HCT116 (cell line): ENCODE results near the gene CDH23. TPM values are rescaled to one million over a fixed set of nuclear protein-coding genes. Genes with fewer than 3 reads are reported as not detected.

Experiments used
- ATAC-seq: fragments of 200-7000 bp; cut with Tn5 transposase; 2 replicates; pipeline ENCODE4 v1.9.1; 2020; ENCODE audit warnings: mild to moderate bottlenecking, moderate library complexity
- BruUV-seq: library from RNA; stranded (reverse); fragments of 400-500 nt; replicated peaks from 2 replicates; lab custom pipeline; 2021; lab: Mats Ljungman, UMichigan
- CTCF ChIA-PET: fragments of 300-600 bp; sonication (Branson Sonifier 250); formaldehyde crosslinking; loops from one replicate; lab custom pipeline; 2021; ENCODE audit warnings: antibody characterized with exemption; lab: Charles Lee
- POLR2A ChIA-PET: fragments of 300-600, 350-600 bp; sonication (Branson Sonifier 250); formaldehyde crosslinking; loops from one replicate; lab custom pipeline; 2021; ENCODE audit warnings: antibody characterized with exemption; lab: Charles Lee
- RAD21 ChIA-PET, 2 experiments: fragments of 300-600 bp; sonication (Branson Sonifier 250); formaldehyde crosslinking; loops; one replicate each; lab custom pipeline; 2023; ENCODE audit warnings: low total read pairs in 2 of 2; ENCODE audit not compliant: uncharacterized antibody in 2 of 2, unreplicated experiment in 2 of 2, low non-redundant PET in 1 of 2; lab: Charles Lee
- DNase-seq: peaks from one replicate; pipeline ENCODE4 v3.0.0-alpha.2; 2010; ENCODE audit warnings: low read depth, low spot score
- H2AFZ ChIP-seq: fragments of 200-600 bp; shearing (Covaris generic), sonication (generic); 2 replicates; pipeline ENCODE4 v1.6.1; 2017; ENCODE audit warnings: low read depth, mixed run types, mixed read lengths, antibody characterized with exemption, low read length; ENCODE audit not compliant: poor library complexity, severe bottlenecking
- H3K27ac ChIP-seq: 2 replicates; pipeline ENCODE4 v1.5.1; 2012; ENCODE audit warnings: low read depth, low read length
- H3K27me3 ChIP-seq: fragments of 200-600 bp; sonication (generic); 2 replicates; pipeline ENCODE4 v1.6.1; 2016; ENCODE audit warnings: mixed run types, low read length, mixed read lengths; ENCODE audit not compliant: insufficient read depth
- H3K36me3 ChIP-seq, 2 experiments: fragments of 200-500 bp in 1 of 2; fragments of 200-600 bp in 1 of 2; sonication (Bioruptor generic) in 1 of 2; sonication (generic) in 1 of 2; 2 replicates each; pipeline versions ENCODE4 v1.5.1 to v1.6.1; 2014 to 2016; ENCODE audit warnings: low read length in 2 of 2, inconsistent platforms in 1 of 2, mixed read lengths in 1 of 2, mixed run types in 1 of 2; ENCODE audit not compliant: insufficient read depth in 2 of 2, control insufficient read depth in 1 of 2
- H3K4me1 ChIP-seq, 2 experiments: fragments of 200-600 bp in 1 of 2; sonication (generic) in 1 of 2; 2 replicates each; pipeline versions ENCODE4 v1.5.1 to v1.6.1; 2012 to 2017; ENCODE audit warnings: low read length in 2 of 2, inconsistent platforms in 1 of 2, mild to moderate bottlenecking in 1 of 2, mixed read lengths in 1 of 2, mixed run types in 1 of 2, moderate library complexity in 1 of 2; ENCODE audit not compliant: insufficient read depth in 2 of 2, control insufficient read depth in 1 of 2
- H3K4me2 ChIP-seq: fragments of 200-600 bp; sonication (generic); 2 replicates; pipeline ENCODE4 v1.6.1; 2017; ENCODE audit warnings: mixed run types, low read length, mixed read lengths
- H3K4me3 ChIP-seq, 2 experiments: fragments of 200-600 bp in 1 of 2; sonication (generic) in 1 of 2; replicated peaks in 1 of 2; 2 replicates each; pipeline ENCODE4 v1.5.1; 2011 to 2016; ENCODE audit warnings: low read length in 2 of 2, control low read depth in 1 of 2, low read depth in 1 of 2, mild to moderate bottlenecking in 1 of 2, mixed read lengths in 1 of 2, mixed run types in 1 of 2
- H3K79me2 ChIP-seq: fragments of 200-600 bp; sonication (generic); 2 replicates; pipeline ENCODE4 v1.6.1; 2017; ENCODE audit warnings: mild to moderate bottlenecking, mixed run types, low read length, moderate library complexity, mixed read lengths; ENCODE audit not compliant: insufficient read depth
- H3K9ac ChIP-seq: fragments of 200-600 bp; sonication (generic); 2 replicates; pipeline ENCODE4 v1.6.1; 2016; ENCODE audit warnings: low read length, mixed read lengths
- H3K9me2 ChIP-seq: fragments of 200-600 bp; sonication (generic), shearing (Covaris generic); 2 replicates; pipeline ENCODE4 v1.6.1; 2017; ENCODE audit warnings: mixed run types, mild to moderate bottlenecking, moderate library complexity; ENCODE audit not compliant: insufficient read depth
- H3K9me3 ChIP-seq, 2 experiments: fragments of 200-500 bp in 1 of 2; fragments of 200-600 bp in 1 of 2; sonication (Bioruptor generic) in 1 of 2; sonication (generic) in 1 of 2; 2 replicates each; pipeline ENCODE4 v1.6.1; 2014 to 2017; ENCODE audit warnings: low read length in 2 of 2, mixed read lengths in 2 of 2, inconsistent platforms in 1 of 2, low read depth in 1 of 2, mild to moderate bottlenecking in 1 of 2, mixed run types in 1 of 2, moderate library complexity in 1 of 2; ENCODE audit not compliant: control insufficient read depth in 1 of 2, insufficient read depth in 1 of 2
- H4K20me1 ChIP-seq: fragments of 200-600 bp; sonication (generic), shearing (Covaris generic); 2 replicates; pipeline ENCODE4 v1.6.1; 2017; ENCODE audit warnings: mixed run types, mild to moderate bottlenecking, moderate library complexity; ENCODE audit not compliant: insufficient read depth
- EGR1 ChIP-seq: IDR thresholded peaks from 2 replicates; pipeline ENCODE4 v1.6.1; 2012; ENCODE audit warnings: low read depth
- POLR2AphosphoS5 ChIP-seq: IDR thresholded peaks from 2 replicates; pipeline ENCODE4 v1.6.1; 2011; ENCODE audit warnings: mild to moderate bottlenecking, low read depth, low read length, moderate library complexity
- RAD21 ChIP-seq: IDR thresholded peaks from 2 replicates; pipeline ENCODE4 v1.6.1; 2012; ENCODE audit warnings: low read depth, mild to moderate bottlenecking
- intact Hi-C: fragments of 100-400 bp; cut with micrococcal nuclease; formaldehyde crosslinking; loops from 2 replicates; pipeline ENCODE4 v1.10.0; 2022
- total RNA-seq: library from RNA; stranded (reverse); gene quantifications from one replicate; pipeline ENCODE4 v1.2.1, GENCODE V29; 2021; ENCODE audit not compliant: unreplicated experiment
- TF ChIP-seq, protein P1 (sequence below): IDR thresholded peaks from 2 replicates; pipeline ENCODE4 v1.6.1; 2012; ENCODE audit warnings: low read depth

CDH23 gene
- total RNA-seq, 1 experiment from 2014 or later: not detected

DNA sequence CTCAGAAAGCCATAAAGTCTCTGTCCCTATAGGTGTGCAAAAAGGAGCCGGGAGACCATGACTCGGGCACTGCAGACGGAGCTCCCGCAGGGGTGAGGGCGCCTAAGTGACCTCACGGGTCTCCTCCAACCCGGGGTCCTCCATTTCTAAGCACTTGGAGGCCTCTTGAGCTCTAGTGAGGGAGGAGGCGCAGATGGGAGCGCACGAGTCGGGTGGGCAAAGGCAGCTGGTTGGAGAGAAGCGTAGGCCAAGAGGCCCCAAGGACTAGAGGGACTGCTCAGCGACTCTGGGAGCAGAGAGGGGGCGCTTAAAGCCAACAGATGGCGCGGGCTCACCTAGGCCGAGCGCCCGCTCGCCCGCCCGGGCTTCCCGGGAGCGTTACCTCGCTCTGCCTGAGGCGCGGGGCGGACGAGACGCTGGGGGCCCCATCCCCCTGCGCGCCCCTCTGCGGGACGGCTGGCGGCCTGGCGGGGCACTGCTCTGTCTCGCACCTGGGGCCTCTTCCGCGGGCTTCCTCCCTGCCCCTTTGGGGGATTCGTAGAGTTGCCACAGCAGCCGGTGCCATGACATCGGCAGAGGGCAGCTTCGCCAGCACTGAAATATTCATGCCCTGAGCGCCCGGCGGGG lies 523 bp upstream of the CDH23 start:
- CTCF ChIA-PET: no interaction called here
- no peak overlapping the region for H3K4me3 ChIP-seq
- ATAC-seq: 0 out of 2 replicates have a peak, but pooled peaks have one; percentile 48
- TF ChIP-seq EGR1 (no peak), POLR2AphosphoS5 (no peak), RAD21 (peak; percentile 39)
- TF ChIP-seq, protein P1, sequence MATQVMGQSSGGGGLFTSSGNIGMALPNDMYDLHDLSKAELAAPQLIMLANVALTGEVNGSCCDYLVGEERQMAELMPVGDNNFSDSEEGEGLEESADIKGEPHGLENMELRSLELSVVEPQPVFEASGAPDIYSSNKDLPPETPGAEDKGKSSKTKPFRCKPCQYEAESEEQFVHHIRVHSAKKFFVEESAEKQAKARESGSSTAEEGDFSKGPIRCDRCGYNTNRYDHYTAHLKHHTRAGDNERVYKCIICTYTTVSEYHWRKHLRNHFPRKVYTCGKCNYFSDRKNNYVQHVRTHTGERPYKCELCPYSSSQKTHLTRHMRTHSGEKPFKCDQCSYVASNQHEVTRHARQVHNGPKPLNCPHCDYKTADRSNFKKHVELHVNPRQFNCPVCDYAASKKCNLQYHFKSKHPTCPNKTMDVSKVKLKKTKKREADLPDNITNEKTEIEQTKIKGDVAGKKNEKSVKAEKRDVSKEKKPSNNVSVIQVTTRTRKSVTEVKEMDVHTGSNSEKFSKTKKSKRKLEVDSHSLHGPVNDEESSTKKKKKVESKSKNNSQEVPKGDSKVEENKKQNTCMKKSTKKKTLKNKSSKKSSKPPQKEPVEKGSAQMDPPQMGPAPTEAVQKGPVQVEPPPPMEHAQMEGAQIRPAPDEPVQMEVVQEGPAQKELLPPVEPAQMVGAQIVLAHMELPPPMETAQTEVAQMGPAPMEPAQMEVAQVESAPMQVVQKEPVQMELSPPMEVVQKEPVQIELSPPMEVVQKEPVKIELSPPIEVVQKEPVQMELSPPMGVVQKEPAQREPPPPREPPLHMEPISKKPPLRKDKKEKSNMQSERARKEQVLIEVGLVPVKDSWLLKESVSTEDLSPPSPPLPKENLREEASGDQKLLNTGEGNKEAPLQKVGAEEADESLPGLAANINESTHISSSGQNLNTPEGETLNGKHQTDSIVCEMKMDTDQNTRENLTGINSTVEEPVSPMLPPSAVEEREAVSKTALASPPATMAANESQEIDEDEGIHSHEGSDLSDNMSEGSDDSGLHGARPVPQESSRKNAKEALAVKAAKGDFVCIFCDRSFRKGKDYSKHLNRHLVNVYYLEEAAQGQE: no peak
- no peak overlapping the region for H3K9ac ChIP-seq
- intact Hi-C loops: no loop called here
- no peaks in the 10 kb centered on the region for H3K4me1 ChIP-seq
- H3K79me2 ChIP-seq: no peaks in the 10 kb centered on the region
- no peaks in the 10 kb centered on the region for H4K20me1 ChIP-seq
- POLR2A ChIA-PET: no interaction called here
- no peak overlapping the region for H3K4me2 ChIP-seq
- H3K36me3 ChIP-seq: no peaks in the 10 kb centered on the region
- no peak overlapping the region for H3K27ac ChIP-seq
- no peak for DNase-seq
- RAD21 ChIA-PET: no interaction called here
- H3K27me3 ChIP-seq: no peaks in the 10 kb centered on the region
- no peaks in the 10 kb centered on the region for H3K9me2 ChIP-seq
- no peak overlapping the region for H2AFZ ChIP-seq
- BruUV-seq: no TSS peak
- H3K9me3 ChIP-seq: no peaks in the 10 kb centered on the region
